Stimulated activated naive CD4-positive, alpha-beta T cell treated with Interleukin-2 at 50 U/mL for 16 hours (primary cell): Measurements from ENCODE around the gene SECISBP2.

ENCODE experiments used
- DNase-seq: peaks from one replicate; lab custom pipeline; 2025; lab: John Stamatoyannopoulos, UW

SECISBP2 gene

DNA sequence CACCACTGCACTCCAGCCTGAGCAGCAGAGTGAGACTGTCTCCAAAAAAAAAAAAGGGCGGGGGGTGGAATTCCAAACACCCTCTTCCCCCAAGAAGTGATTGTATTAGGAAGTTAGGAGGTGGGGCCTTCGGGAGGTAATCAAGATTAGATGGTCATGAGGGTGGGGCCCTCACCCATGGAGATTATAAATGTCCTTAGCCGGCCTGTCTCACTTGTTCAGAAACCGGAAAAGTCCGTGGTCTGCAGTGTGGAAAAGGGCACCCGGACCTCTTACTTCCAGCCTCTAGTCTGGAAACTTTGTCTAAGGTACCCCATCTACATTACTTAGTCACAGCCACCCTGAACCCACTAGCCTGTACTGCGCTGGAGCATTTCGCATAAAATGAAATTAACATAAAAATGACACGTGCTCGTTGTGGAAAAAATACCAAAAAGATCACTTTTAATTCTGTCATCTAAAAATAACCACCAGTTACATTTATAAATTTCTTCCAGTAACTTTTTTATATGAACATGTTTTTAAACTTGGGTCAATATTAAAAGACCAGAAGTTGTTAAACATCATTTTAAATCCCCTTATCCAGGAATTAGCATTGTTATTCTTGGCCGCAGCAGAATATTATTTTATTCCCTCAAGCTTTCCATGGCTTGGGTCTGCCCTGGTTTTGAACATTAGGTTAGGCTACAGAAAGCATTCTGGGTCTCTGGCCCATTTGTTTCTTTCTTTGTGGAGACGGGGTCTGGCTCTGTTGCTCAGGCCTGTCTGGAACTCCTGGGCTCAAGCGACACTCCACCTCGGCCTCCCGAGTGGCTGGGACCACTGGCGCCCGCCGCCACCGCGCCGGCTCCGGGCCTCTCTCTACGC lies 8.5 kb upstream of the SECISBP2 start:
- DNase-seq, result no peak

DNA sequence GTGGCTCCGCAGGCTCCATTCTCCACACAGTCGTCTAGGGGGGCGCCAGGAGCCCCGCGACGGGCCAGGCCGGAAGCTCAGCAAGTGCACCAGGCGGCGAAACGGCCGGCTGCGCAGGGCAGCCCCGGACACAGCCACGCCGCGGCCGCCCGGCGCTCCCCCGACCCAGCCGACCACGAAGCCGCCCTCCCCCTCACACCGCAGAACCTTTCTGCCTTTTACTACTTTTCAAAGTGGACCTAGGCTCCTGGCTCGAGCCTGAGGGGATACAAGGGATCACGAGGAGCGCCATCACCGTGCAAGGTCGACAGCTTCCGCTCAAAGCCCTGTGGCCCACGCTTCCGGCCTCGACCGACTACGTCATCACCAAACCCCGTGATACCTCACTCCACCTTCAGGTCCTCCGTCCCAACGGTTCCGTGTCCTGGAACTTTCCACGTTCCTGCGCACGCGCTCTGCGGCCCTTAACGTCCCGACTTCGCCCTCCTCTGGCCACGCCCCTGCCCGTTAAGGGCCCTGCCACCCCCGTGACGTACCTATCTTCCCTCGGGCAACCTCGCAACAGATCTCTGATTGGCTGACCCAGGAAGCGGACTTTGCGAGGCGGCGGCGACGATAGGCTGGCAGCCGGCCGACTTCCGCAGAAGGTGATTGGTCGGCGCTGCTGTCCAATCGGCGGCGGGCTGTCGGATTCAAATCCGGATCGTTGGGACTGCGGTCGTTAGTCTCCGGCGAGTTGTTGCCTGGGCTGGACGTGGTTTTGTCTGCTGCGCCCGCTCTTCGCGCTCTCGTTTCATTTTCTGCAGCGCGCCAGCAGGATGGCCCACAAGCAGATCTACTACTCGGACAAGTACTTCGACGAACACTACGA lies 7.6 kb upstream of the SECISBP2 start, which contains the start of gene CKS2:
Gene CKS2 (plus strand): TSS at position 721 of the 871 bp plus-strand sequence. CDS start 98 bp downstream, at position 819.
- peak; percentile 100 for DNase-seq

DNA sequence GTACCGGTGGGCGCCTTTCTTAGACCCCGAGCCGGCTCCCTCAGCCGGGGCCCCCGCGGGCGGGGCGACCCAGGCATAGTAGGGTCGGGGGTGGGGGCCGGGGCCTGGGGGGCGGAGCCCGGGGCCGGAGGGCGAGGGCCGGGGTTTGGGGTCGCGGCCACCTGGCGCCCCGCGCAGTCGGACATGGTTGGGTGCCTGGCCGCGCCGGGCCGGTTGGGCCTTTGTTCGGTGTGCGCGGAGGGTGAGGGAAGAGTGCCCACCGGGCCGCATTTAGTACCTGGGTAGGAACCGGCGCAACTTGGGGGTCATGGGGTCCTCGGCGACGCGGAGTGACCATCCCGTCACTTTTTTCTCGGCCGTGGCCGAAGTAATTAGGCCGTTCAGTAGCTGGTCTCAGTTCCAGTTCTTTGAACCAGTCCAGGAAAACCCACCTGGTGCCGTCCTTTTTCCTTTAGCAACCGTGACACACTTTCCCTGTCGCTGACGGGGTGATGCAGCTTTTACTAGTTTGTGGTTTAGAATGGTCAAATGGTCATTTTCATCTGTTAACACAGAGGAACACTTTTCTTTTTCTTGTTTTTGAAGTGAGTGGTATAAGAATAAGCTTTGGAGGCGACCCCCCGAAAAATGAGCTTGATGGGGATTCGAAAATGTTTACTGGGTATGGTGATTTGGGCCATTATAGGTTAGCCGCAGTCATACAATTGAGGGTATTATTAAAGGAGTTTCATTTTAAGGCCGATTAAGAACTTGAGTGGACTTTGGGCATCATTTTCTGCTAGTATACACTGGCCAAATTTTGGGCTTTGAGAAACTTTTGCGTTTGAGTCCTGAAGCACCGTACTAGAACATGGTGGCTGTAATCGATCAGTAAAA lies 6.7 kb upstream of the SECISBP2 start:
- peak; percentile 30 for DNase-seq

DNA sequence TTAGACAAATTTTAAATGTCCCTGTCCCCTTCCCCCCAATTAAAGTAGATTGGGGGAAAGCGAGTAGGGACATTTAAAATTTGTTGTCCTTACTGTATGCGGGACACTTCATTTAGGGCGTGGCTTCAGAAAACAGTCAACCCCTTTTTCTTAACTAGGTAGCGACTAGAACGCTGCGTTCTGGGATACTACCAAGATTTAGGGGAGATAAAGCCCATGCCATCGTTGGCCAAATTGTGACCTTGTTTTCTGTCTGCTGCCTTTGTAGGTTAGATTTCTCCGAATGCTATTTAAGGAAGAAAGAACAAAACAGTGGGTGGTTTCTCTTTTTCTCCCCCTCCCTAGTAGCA lies 6.1 kb upstream of the SECISBP2 start:
- no peak for DNase-seq

DNA sequence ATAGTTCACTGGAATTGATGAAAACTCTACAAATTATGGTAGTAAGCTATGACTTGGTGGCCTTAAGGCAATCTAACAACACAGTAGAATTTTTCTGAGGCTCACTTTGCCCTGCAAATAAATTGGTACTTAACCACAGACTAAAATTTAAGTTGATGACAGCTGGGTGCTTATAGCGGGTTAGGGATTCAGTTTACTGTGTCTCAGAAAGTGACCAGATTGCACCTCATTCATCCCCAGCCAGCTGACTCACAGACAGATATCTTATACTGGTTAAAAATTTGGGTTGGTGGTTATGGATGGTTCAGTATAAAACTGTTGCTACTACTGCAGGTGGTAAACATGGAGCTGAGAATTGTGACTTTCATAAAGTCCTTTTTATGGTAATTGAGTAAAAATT lies 4.5 kb upstream of the SECISBP2 start:
- no peak for DNase-seq

DNA sequence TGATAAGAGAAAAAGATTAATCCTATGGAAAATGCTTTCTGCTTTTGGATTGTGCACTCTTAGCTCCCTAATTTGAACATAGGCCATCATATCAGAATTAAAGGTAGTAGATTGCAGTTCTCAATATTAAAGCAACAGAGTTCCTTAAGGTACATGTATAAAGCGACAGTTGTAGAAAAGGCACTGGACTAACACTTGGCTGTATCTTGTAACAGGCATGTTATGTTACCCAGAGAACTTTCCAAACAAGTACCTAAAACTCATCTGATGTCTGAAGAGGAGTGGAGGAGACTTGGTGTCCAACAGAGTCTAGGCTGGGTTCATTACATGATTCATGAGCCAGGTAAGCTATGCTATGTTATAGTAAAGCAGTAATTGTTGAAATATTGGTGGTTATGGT lies 3.3 kb upstream of the SECISBP2 start:
- DNase-seq, result no peak

DNA sequence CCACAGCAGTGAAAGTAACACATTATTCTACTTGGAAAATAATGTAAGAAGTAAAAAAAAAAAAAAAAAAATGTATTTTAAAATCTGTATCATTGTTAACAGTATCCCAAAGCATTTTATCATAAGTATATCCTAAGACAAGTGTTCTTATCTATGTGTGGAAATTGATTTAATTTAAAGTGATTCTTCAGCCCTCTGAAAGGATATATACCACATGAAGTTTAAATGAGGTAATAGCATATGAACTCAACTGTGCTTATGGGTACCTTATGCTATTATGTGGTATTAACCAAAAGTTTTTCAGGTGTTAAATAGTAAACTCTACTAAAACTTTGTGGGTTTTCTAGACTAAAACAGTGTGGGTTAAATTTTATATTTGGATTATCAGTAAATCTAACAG lies 2.8 kb upstream of the SECISBP2 start:
- no peak for DNase-seq

DNA sequence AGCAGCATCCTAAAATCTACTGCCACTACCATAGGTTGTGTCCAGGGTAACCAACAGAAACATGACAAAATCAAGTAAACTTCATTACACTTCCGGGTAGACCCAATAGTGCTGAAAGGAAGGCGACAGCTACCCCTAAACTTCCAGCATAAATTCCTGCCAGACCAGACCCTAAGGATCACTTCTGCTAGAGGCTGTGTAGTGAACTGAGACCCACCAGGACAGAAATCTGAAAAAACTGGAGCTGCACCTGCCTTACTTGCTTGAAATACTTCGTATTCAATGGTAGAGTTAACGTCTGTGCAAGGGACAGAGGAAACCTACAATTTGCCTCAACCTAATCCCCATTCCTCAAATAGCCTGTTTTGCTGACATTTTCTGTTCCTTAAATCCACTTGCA lies 1.0 kb upstream of the SECISBP2 start:
- no peak for DNase-seq

DNA sequence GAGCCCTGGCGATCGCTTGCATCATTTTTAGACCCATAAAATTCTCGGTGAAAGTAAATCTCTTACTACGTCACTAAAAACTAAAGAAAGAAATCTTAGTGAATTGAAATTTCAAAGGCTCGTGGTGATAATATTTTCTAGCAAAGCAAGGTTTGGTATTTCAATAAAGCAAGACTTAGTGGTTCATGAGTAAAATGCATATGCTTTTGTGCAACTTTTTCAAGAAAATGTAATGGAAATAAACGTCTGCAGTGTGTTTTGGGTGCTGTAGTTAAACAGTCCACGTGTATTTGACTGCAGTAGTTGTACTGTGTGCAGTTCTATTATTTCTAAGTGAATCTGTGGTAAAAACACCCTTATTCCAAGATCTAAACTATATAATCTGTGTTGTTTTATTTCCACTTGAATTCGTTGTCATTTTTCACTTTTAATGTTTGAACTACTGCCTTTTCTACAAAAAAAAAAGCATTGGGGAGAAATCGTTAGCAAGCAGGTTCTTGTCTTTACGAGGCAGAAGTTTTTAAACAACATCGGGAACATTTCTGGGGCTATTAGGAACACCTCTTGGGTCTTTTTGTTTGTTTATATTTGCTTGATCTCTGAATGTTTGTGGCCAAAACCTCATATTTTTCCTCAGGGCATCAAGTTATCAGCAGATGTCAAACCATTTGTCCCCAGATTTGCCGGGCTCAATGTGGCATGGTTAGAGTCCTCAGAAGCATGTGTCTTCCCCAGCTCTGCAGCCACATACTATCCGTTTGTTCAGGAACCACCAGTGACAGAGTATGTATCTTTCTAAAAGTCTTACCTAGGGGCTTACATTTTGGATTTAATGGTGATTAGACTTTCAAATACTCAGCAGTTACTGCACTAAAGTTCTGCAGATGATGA lies 960 bp downstream of the SECISBP2 start:
- no peak for DNase-seq

DNA sequence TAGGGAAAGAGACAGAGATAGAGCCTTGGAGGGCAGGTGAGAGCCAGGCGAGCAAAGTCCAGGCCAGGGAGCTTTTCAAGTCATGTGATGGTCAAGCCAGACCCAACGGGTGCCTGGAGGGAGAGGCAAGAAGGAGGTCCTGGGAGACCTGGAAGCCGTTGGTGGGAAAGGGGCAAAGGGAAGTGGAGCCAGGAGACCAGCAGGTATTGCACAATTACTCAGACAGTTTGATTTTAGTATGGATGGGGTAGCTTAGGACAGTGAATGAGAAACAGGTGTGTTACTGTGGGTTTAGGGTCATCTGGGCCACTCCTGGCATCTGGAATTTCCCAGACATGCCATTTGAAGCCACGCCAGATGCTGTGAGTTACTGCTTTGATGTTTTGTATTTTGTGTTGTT lies 5.1 kb downstream of the SECISBP2 start:
- no peak for DNase-seq

DNA sequence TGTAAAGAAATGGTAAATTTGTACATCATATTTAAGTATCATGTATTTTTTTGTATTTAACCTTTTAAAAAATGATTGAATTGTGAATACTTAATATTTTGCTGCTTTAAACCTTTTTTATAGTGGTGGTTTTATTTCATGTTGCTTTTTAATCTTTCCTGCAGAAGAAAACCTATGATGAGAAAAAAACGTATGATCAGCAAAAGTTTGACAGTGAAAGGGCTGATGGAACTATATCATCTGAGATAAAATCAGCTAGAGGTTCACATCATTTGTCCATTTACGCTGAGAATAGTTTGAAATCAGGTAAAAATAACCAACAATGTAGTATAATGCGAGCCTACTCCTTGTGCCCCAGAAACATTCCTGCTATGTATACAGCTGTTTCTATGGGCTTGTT lies 7.4 kb downstream of the SECISBP2 start:
- no peak for DNase-seq

DNA sequence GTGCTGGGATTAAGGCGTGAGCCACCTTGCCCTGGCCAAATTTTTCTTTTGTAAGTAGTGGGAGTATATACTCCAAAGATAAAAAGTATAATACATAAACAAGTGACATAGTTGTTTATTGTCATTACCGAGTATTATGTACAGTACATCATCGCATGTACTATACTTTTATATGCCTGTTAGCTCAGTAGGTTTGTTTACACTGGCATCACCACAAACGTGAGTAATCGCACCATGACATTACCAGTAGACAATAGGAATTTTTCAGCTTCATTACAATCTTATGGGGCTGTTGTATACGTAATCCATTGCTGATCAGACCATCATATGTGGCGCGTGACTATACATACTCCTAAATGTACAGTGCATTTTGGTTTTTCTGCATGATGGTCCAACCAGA lies 9.8 kb downstream of the SECISBP2 start:
- DNase-seq, result no peak

DNA sequence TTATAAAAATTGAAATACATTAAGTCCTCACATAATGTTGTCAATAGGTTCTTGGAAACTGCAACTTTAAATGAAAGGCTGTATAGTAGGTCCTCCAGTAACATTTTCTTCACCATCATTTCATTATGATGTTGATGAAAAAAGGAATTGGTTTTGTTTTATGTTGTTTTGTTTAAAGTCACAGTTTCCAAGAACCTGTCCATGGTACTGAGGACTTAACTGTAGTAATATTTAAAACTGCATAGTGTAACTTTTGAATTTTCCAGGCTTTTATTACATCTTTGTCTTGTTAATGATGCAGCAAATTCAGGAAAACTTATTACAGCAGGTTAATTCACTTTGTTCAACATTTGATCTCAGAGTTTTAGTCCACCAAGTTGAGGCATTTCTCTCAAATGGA lies 11.6 kb downstream of the SECISBP2 start:
- DNase-seq, result no peak

DNA sequence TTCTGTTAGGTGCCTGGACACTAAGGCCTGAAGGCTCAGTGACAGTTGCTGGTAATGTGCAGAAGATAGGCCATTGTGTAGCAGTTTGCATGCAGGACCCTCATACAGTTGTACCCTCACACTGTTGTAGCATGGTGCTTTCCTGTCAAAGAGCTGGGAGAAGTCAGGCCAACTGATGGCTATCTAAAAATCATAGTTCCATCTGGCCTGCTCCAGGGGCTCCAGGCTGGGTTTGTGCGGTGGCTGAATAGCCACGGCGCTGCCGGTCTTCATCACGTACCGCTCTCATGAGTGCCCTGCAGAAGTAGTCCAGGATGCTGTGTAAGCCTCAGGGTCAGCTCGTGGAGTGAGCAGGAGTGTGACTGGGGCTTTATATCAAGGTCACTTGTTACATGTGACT lies 12.2 kb downstream of the SECISBP2 start:
- DNase-seq, result no peak

DNA sequence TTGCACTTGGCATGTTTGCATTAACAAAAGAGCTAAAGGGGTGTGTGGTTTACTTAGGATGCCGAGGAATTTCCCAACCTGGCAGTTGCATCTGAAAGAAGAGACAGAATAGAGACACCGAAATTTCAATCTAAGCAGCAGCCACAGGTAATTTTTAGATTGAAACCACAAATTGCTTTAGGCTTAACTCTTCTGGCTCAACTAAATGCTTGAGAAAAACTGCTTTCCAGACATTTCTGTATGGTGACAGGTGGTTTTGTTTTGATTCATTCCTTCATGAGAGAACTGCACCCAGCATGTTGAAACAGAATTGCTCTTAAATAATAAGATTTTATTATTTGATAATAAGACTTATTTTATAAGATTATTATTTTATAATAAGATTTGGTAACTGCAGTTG lies 21.5 kb downstream of the SECISBP2 start:
- DNase-seq, result no peak

DNA sequence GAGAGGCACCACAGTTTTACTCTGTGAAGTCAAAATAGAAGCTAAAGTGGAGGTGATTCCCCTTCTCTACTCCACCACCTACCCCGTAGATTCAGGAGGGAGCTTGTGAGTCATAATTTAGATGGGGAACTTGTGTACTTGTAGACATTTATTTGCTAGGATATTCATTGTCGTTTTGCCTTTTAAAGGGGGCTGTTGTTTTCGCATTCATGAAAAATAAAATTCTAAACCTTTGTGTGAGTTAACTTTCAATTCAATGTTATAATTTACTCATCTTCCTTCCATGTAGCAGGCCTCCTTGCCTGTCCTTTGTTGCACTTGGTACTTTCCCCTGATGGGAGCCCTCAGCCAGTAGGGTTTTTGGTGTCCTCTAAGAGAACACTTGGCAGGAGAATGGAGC lies 22.0 kb downstream of the SECISBP2 start:
- no peak for DNase-seq

DNA sequence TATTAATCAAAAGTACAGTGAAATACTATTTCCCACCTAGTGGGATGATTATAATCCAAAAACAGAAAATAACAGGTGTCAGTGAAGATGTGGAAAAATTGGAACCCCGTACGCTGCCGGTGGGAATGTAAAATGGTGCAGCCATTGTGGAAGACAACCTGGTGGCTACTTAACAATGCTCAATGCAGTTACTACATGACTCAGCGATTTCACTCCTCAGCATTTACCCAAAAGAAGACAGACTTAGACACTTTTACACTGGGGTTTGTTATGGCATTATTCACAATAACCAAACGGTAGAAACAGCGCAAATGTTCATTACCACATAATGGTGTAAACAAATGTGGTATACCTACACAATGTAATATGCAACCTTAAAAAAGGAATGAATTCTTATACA lies 23.9 kb downstream of the SECISBP2 start:
- DNase-seq, result no peak

DNA sequence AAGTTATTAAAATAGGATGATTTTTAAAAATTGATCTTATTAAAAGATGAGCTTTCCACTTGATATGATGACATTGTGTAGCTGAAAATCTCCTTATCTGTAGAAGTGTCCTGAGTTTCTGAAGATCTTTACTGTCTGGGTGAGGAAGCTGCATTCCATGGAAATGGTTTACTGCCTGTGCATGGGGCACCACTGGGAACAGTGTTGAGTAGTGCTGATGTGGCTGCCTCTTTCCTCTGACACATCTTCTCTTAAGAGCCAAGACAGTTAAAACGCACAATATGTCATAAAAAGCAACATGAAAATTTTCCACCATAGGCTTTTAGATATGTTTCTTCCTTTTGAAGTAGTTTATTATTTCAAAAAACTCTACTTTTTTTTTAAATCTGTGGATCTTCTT lies 24.6 kb downstream of the SECISBP2 start:
- DNase-seq, result no peak

DNA sequence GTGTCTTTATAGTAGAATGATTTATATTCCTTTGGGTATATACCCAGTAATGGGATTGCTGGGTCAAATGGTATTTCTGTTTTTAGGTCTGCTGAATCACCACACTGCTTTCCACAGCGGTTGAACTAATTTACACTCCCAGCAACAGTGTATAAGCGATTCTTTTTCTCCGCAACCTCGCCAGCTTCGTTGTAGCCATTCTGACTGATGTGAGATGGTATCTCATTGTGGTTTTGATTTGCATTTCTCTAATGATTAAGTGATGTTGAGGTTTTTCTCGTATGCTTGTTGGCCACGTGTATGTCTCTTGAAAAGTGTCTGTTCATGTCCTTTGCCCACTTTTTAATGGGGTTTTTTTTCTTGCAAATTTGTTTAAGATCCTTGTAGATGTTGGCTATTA lies 25.5 kb downstream of the SECISBP2 start:
- DNase-seq, result peak; percentile 26

DNA sequence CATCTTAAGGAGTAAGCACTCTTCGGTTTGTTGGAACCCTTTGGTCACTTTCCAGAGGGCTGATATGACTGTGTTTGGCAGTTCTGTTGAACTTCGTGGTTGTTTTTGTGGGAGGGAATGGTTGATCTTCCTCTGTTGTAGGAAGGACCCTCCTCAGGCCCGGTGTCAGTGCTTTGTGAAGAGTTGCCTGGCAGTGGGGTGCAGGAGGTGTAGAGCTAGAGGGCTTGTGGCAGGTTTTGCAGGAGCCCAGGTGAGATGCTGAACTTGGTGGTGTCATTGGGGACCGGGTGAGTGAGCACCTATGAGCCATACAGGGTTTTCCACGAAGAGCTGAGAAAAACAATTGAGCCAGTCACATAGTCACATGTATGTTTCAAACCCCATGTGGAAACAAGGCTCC lies 27.2 kb downstream of the SECISBP2 start:
- no peak for DNase-seq

DNA sequence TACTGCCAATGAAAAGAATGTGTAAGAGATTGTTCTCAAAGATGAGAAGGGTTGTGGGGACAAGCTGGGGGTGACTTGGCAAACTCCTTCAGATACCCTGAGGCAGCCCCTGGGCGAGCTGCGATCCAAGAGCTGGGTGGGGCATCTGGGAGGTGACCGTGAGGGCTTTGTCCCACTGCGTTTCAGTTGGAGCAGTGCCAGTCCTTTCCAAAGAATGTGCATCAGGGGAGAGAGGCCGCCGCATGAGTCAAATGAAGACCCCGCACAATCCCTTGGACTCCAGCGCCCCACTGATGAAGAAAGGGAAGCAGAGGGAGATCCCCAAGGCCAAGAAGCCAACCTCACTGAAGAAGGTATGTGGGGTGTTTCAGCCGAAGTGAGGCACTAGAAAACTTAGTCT lies 28.4 kb downstream of the SECISBP2 start:
- no peak for DNase-seq
